ENCODE measurements around the gene HIP1. TPM values are rescaled to one million over a fixed set of nuclear protein-coding genes. Genes with fewer than 3 reads are reported as not detected.

Gene HIP1
- total RNA-seq, 1 donor from 2014 or later: 14.0 TPM

DNA sequence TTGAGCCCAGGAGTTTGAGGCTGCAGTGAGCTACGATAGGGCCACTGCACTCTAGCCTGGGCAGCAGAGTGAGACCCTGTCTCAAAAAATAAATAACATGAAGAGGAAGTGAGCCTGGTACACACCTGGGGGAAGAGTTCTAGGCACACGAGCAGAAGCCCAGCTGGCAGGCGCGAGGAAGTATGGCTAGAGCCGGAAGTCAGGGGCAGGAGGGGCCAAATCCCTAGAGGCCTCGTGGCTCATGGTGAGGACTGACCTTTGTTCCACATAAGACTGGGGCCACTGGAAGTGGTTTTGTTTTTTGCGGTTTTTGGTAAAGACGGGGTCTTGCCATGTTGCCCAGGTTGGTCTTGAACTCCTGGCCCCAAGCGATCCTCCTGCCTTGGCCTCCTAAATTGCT is 117.6 kb downstream of the HIP1 start:
- no peak overlapping the region for H3K4me3 ChIP-seq (ENCODE audit: insufficient read depth, low read depth, low read length)
- no peaks in the 10 kb centered on the region for H3K9me3 ChIP-seq (ENCODE audit: insufficient read depth, low read depth, low read length)
- no peak for DNase-seq (ENCODE audit: low read depth)
- H2AFZ ChIP-seq (ENCODE audit: low read depth, low read length): no peak overlapping the region
- no peaks in the 10 kb centered on the region for H4K20me1 ChIP-seq (ENCODE audit: insufficient read depth, low read length)
- Mint-ChIP-seq H3K36me3 (ENCODE audit: low read depth, unreplicated experiment) (no peaks in the 10 kb centered on the region), H3K9me3 (ENCODE audit: unreplicated experiment) (peaks cover 6% of the 10 kb centered on the region), H3K27ac (ENCODE audit: unreplicated experiment) (no peak overlapping the region), H3K4me1 (ENCODE audit: low read depth, unreplicated experiment) (peaks cover 15% of the 10 kb centered on the region), H3K27me3 (ENCODE audit: low read depth, unreplicated experiment) (no peaks in the 10 kb centered on the region), H3K4me3 (ENCODE audit: unreplicated experiment) (no peak overlapping the region)
- H3K9ac ChIP-seq (ENCODE audit: low read length): no peak overlapping the region
- H3K4me1 ChIP-seq (ENCODE audit: insufficient read depth, low read length): no peaks in the 10 kb centered on the region
- no peak overlapping the region for H3K27ac ChIP-seq (ENCODE audit: low read depth, low read length)
- FAIRE-seq: no peak
- H3K36me3 ChIP-seq (ENCODE audit: insufficient read depth, low read length): no peaks in the 10 kb centered on the region
- H3K4me2 ChIP-seq (ENCODE audit: low read length): no peak overlapping the region
- no peaks in the 10 kb centered on the region for H3K27me3 ChIP-seq (ENCODE audit: insufficient read depth, low read length)
- TF ChIP-seq EZH2 (IDR thresholded peaks at IDR 0.05; ENCODE audit: insufficient read depth, low read length): no peak
- TF ChIP-seq, protein P1, sequence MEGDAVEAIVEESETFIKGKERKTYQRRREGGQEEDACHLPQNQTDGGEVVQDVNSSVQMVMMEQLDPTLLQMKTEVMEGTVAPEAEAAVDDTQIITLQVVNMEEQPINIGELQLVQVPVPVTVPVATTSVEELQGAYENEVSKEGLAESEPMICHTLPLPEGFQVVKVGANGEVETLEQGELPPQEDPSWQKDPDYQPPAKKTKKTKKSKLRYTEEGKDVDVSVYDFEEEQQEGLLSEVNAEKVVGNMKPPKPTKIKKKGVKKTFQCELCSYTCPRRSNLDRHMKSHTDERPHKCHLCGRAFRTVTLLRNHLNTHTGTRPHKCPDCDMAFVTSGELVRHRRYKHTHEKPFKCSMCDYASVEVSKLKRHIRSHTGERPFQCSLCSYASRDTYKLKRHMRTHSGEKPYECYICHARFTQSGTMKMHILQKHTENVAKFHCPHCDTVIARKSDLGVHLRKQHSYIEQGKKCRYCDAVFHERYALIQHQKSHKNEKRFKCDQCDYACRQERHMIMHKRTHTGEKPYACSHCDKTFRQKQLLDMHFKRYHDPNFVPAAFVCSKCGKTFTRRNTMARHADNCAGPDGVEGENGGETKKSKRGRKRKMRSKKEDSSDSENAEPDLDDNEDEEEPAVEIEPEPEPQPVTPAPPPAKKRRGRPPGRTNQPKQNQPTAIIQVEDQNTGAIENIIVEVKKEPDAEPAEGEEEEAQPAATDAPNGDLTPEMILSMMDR (IDR thresholded peaks at IDR 0.05; ENCODE audit: insufficient read depth, low read depth, low read length): no peak
- H3K79me2 ChIP-seq (ENCODE audit: insufficient read depth, low read length): no peaks in the 10 kb centered on the region

DNA sequence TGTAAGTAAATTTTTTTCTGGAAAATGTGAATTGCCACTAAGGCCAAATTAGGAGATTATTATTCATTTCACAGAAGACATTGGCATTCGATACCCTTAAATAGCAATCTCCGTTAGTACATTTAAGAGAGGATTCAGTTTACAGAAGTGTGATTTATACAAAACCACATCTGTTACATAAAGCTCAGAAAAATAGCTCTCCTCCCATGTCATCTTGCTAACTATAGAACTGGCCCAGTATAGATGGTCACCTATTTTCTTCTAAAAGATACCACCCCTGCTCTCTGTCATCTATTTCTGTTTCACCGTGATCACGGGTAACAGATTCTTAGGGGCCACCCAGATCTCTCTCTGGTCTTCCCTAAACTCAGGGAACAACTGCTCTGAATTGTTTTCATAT is 119.1 kb downstream of the HIP1 start:
- H3K79me2 ChIP-seq (ENCODE audit: insufficient read depth, low read length): no peaks in the 10 kb centered on the region
- no peak for DNase-seq (ENCODE audit: low read depth)

DNA sequence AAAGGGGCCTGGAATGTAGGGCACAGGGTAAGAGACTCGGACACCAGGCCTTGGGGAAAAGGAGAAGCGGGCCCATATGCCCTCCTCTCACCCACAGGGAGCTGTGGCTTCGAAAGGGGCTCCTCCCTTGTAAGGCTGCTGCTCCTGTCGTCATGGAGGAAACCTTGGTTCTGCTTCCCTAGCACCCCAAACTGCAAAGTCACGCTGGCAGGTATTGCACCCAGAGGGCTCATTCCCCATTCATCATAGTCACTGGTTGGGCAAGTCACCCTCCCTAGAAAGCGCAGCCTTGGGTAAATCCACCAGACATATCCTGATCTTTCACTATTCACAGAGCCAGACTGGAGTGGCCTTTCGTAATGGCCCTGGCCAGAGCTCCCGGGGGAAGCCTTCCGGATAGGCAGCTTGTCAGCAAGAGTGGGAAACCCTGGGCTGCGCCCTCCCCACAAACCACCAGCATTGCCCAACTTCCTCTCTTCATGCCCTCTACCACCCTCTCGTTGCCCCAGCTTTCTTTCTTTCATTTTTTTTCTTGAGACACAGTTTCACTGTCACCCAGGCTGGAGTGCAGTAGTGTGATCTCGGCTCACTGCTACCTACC is 121.0 kb downstream of the HIP1 start:
- Mint-ChIP-seq H3K9me3 (ENCODE audit: unreplicated experiment) (peaks cover 4% of the 10 kb centered on the region), H3K4me1 (ENCODE audit: low read depth, unreplicated experiment) (no peaks in the 10 kb centered on the region), H3K36me3 (ENCODE audit: low read depth, unreplicated experiment) (no peaks in the 10 kb centered on the region), H3K27me3 (ENCODE audit: low read depth, unreplicated experiment) (no peaks in the 10 kb centered on the region), H3K27ac (ENCODE audit: unreplicated experiment) (no peak overlapping the region), H3K4me3 (ENCODE audit: unreplicated experiment) (no peak overlapping the region)
- FAIRE-seq (no peak), DNase-seq (ENCODE audit: low read depth) (no peak)
- H3K4me3 ChIP-seq (ENCODE audit: insufficient read depth, low read depth, low read length): no peak overlapping the region
- no peaks in the 10 kb centered on the region for H3K36me3 ChIP-seq (ENCODE audit: insufficient read depth, low read length)
- no peak overlapping the region for H3K9ac ChIP-seq (ENCODE audit: low read length)
- TF ChIP-seq EZH2 (IDR thresholded peaks at IDR 0.05; ENCODE audit: insufficient read depth, low read length): no peak
- TF ChIP-seq, protein P1 (IDR thresholded peaks at IDR 0.05; ENCODE audit: insufficient read depth, low read depth, low read length): no peak
- no peaks in the 10 kb centered on the region for H4K20me1 ChIP-seq (ENCODE audit: insufficient read depth, low read length)
- no peaks in the 10 kb centered on the region for H3K4me1 ChIP-seq (ENCODE audit: insufficient read depth, low read length)
- no peaks in the 10 kb centered on the region for H3K9me3 ChIP-seq (ENCODE audit: insufficient read depth, low read depth, low read length)
- H3K4me2 ChIP-seq (ENCODE audit: low read length): no peak overlapping the region
- H3K27ac ChIP-seq (ENCODE audit: low read depth, low read length): no peak overlapping the region
- no peak overlapping the region for H2AFZ ChIP-seq (ENCODE audit: low read depth, low read length)
- no peaks in the 10 kb centered on the region for H3K79me2 ChIP-seq (ENCODE audit: insufficient read depth, low read length)
- no peaks in the 10 kb centered on the region for H3K27me3 ChIP-seq (ENCODE audit: insufficient read depth, low read length)

More for the DNA sequence above, 119.1 kb downstream of the HIP1 start:
- Mint-ChIP-seq H3K27me3 (ENCODE audit: low read depth, unreplicated experiment) (no peaks in the 10 kb centered on the region), H3K4me3 (ENCODE audit: unreplicated experiment) (no peak overlapping the region), H3K4me1 (ENCODE audit: low read depth, unreplicated experiment) (peaks cover 14% of the 10 kb centered on the region), H3K36me3 (ENCODE audit: low read depth, unreplicated experiment) (no peaks in the 10 kb centered on the region), H3K27ac (ENCODE audit: unreplicated experiment) (no peak overlapping the region), H3K9me3 (ENCODE audit: unreplicated experiment) (peaks cover 6% of the 10 kb centered on the region)
- Histone ChIP-seq H3K9ac (ENCODE audit: low read length) (no peak overlapping the region), H4K20me1 (ENCODE audit: insufficient read depth, low read length) (no peaks in the 10 kb centered on the region), H3K4me3 (ENCODE audit: insufficient read depth, low read depth, low read length) (no peak overlapping the region), H2AFZ (ENCODE audit: low read depth, low read length) (no peak overlapping the region), H3K4me1 (ENCODE audit: insufficient read depth, low read length) (no peaks in the 10 kb centered on the region), H3K4me2 (ENCODE audit: low read length) (no peak overlapping the region), H3K27me3 (ENCODE audit: insufficient read depth, low read length) (no peaks in the 10 kb centered on the region), H3K9me3 (ENCODE audit: insufficient read depth, low read depth, low read length) (no peaks in the 10 kb centered on the region), H3K27ac (ENCODE audit: low read depth, low read length) (no peak overlapping the region), H3K36me3 (ENCODE audit: insufficient read depth, low read length) (no peaks in the 10 kb centered on the region)
- FAIRE-seq: no peak
- TF ChIP-seq EZH2 (IDR thresholded peaks at IDR 0.05; ENCODE audit: insufficient read depth, low read length): no peak
- TF ChIP-seq, protein P1 (IDR thresholded peaks at IDR 0.05; ENCODE audit: insufficient read depth, low read depth, low read length): no peak

Data from astrocyte (in vitro differentiated cells and primary cell).